ENCODE measurements around the gene EXPH5.

- TF ChIP-seq CTCF (IDR thresholded peaks at IDR 0.05), result no peak
- TF ChIP-seq POLR2A (IDR thresholded peaks at IDR 0.05), result no peak
These were observed 71.2 kb downstream of the EXPH5 start for GRCh38 chr11:108522318-108522717.

Data from uterus (tissue), 2 donors.